ENCODE results near the gene HSPA12B.

DNA sequence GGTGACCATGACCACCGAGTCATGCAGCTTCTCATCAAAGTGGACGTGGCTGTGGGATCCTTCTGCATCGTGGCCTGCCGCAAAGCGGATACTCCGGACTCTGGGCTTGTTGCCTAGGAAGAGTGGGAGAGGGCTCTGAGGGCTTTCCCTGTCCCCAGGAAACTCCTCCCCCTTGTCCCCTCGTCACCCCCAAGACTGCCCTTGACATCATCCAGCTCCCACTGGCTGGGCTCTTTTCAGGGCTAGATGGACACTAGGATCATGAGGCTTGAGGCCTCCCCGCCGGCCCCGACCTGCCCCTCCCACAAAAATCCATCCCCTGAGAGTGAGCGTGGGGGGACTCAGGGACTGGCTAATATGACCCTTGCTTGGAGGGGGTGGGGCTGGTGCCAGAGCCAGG, 26.1 kb downstream of the HSPA12B start:
- TF ChIP-seq, protein P1, sequence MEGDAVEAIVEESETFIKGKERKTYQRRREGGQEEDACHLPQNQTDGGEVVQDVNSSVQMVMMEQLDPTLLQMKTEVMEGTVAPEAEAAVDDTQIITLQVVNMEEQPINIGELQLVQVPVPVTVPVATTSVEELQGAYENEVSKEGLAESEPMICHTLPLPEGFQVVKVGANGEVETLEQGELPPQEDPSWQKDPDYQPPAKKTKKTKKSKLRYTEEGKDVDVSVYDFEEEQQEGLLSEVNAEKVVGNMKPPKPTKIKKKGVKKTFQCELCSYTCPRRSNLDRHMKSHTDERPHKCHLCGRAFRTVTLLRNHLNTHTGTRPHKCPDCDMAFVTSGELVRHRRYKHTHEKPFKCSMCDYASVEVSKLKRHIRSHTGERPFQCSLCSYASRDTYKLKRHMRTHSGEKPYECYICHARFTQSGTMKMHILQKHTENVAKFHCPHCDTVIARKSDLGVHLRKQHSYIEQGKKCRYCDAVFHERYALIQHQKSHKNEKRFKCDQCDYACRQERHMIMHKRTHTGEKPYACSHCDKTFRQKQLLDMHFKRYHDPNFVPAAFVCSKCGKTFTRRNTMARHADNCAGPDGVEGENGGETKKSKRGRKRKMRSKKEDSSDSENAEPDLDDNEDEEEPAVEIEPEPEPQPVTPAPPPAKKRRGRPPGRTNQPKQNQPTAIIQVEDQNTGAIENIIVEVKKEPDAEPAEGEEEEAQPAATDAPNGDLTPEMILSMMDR (IDR thresholded peaks at IDR 0.05), result no peak
- no peak for TF ChIP-seq POLR2A (IDR thresholded peaks at IDR 0.05)

Data from esophagus squamous epithelium (tissue), 4 donors.